Ammon's horn (tissue), 1 donor: ENCODE results near the gene MED20.

Experiments
- DNase-seq: peaks from one replicate; pipeline ENCODE4 v3.0.0-alpha.2; 2016; ENCODE audit warnings: low spot score

Gene MED20

DNA sequence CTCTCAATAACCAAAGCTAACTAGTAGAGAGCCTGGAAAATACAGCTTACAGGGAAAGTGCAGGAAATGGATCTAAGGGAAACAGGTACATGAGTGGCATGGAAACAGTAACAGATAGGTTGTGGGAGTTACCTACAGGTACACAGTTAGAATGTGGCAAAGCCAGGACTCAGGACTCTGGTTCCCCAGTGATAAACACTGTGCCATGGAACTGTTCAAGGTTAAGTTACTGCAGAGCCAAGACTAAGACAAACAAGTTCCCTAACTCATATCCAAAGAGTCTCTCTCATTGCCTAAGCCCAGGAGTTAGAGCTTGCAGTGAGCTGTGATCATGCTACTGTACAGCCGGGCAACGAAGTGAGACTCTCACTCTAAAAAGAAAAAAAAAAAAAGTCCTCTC is 6.6 kb downstream of the MED20 start:
- no peak for DNase-seq

DNA sequence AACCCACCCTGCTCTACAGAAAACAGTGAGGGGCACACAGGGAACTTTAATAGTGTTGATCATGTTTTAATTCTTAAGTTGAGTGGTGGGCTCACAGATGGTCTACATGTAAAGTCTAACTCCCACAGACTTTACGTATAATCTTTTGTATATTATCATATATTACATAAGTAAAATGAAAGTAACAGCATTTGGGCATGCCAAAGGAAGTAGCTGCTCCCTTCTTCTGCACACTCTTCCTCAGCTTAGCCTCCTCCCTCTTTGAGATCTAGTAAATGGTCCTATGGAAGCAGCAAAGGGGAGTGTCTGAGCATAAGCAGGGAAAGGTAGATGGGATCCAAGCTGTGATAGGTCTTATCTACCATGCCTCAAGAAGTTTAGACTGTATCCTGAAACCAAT is 11.2 kb downstream of the MED20 start:
- DNase-seq = no peak

DNA sequence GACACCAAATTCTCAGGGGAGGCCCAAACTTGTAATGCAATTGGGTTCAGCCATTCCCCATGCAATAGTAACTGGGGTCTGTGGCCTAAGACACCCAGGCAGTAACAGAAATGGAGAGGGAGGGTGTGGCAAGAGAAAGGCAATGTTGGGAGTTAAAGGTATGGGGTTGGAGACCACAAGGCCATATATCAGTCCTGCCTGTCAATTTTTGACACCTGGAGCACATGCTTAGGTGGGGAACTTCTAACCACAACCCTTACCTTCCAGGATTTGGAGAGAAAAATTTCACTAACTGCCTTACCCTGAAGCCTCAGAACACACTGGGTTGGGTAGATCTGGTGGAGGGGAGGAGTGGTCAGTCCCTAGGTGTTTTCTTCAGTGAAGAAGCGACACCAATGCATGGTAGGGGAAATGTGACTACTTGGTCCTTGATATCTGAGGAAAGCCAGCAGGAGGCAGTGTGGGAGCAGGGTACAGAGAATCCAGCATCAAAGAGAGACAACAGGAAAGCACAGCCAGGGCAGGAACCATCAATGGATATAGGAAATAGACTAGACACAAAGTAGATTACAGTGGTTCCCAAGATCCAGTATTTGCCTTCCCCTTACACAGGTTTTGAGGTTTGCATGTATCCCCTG is 18.9 kb downstream of the MED20 start:
- no peak for DNase-seq

DNA sequence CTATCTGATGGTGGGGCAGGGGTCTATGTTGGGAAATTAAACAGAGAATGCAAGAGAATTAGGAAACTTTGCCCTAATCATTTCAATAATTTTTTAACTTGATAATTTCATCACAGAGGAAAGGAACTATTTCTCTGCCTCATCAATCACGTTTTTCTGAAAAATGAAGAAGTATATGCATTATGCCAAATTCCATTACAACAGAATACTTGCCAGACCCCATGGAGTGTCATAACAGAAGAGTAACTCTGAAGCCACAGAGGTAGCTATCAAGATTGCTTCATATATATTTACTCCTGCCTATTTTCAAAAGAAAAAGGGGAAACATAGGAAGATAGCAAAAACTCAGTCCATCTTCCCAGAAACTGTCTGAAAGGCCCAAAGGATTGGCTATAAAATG is 20.1 kb downstream of the MED20 start:
- DNase-seq = no peak

DNA sequence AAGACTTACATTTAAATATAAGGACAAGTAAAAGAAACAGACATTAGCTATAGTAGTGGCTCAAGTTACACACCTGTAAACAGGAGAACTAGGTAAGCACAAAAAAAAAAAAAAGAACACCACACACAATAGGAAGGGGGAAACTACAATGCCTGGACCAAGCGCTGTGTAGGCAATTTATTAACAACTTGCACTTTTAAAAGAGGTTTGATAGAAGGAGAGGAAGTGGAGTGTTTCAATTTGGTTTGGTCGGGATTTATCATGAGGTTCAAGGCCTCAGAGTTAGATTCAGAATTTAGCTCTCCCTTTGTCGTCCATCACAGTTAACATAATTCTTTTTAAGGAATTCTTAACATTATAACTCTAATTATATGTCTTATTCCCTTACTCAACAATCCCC is 24.7 kb downstream of the MED20 start:
- DNase-seq = no peak

DNA sequence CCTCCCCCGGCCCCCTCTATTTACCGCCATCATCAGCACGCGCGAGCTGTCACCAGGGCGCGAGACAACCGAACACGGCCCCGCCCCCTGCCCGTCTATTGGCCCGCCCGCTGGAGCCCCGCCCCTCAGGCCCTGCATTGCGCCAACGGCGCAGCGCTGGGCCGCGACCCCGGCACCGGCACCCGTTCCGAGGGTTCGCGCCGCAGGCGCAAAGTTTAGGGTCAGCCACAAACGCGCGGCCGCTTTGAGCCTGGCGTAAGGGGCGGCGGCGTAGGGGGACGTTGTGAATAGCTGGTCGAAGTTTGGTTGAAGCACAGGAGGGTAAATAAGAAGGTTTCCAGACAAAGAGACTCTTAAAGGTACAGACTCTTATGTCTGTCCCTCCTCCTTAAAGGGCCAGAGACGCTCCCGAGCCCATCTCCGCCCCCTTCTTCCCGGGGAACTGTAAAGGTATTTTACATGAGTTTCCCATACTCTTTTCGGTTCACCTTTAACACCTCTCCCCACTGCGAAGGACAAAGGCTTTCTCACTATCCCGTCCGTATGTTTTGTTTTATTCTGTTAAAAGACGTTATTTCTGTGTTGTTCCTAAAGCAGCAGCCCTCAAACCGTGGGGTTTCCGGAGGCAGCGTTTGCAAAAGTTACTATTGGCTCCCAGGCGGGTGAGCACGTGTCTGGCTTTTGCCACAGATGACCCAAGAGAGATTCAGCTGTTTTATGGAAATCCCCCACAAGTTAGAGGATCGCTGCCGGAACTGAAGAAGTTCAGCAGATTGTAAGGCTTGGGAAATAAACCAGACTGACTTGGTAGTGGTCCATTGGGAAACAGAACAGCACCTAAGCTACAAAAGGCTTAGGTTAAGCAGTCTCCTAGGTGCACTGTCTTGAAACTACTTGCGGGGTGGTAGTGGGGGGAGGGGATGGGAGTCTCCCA is 25.4 kb downstream of the MED20 start, which contains the start of gene USP49:
USP49 (minus strand) TSS at position 76 of the 934 bp plus-strand sequence. CDS start 88,392 bp downstream, outside the sequence.
- peak; percentile 93 for DNase-seq

DNA sequence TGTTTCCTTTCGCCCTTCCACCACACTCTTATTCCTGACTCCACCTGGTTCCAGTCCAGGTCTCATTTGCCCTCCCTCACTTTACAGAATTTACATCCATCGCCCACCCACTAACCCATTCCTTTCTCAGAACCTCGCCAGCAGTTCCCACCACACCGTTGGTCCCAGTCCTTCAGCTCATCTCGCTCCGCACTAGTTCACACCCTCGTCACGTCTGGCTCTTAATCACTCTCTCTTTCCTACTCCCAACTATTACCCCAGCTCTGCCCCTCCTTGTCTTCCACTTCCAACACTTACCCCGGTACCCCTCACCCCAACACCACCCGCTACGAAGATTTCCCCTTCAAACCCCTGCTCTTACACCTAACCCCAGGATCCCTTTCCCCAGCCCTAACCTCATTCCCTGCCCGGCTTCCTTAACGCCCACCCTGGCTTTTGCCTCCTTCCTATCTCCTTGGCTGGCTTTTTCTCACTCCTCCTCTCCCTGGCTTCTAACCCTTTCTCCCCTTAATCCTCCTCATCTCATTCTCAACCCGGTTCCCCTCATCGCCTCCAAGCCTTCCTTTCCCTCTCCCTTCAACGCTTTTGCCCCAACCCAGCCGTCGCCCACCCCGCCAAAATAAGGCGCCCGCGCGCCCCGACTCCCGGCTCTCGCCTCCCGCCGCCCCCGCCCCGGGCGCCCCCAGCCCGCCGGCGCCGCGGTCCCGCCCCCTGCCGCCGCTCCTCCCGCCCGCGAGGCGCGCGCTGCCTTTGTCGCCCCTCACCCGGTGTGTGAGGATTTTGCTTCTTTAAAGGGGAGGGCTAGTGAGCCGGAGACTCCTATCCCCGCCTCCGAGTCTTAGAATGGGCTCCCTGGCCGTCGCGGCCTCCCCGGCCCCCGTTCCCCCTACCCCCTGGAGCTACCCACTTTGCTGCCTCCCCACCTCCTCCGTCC is 26.3 kb downstream of the MED20 start:
- DNase-seq = peak; percentile 33

DNA sequence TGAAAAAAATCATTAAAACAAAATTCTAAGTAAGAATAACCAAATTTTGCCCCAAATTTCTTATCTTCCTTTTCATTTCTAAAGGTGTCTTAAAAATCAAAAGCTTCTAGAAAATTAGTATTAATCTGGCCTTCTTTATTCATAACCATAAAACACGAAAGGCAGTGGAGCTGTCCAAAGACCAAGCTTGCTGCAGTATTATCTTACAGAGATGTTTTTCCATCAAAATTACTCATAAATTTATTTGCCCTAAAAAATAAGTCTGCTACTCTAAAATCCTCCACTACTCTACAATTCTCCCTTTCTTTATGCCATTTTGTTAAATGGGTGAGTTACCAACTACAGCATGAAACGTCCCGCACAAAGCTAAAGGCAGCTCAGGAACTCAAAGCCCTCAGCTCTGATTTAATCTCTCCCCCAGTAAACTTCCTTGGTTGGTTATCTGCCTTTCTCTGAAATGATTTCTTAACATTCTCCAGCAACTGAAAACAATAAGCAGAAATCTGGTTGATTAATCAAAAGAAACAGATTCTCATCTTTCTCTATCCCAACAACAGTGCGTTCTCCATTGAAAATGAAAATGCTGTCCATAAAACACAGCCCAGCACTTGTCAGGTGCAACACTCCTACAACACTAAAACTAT is 27.9 kb downstream of the MED20 start:
- DNase-seq = no peak

DNA sequence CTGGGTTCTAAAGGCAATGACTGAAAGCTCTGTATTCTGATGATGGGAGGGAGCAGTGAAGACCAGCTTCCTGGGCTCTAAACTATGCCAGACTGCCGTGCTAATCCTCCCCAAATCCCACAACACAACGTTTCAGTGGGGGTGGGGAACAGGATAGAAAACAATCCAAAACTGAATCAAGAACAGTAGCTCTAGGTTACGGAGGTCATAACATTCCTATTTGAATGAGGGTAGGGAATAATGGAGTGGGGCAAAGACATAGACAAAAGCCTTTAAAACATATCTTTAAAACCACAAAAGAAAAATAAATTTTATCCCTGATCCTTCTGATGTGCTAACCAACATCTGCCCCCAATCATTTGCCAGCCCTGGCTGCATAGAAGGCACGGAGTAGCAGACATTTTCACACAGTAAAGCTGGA is 33.6 kb downstream of the MED20 start:
- no peak for DNase-seq

DNA sequence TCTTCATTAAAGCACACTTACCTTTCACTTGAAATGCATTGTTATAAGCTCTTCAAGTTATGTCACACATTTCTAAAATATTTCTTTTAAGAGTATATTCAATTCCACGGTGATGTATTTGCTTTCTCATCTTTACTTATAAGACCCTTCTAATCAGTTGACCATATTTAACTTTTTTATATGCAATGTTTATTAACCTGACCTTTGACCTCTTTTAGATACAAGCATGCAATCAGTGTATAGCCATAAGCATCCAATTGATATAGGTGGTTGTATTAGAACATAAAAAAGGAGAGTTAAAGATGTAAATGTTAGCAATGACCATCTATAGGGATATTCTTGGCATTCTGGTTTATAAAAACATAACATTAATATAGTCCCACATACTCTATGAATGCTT is 35.0 kb downstream of the MED20 start:
- DNase-seq = no peak

DNA sequence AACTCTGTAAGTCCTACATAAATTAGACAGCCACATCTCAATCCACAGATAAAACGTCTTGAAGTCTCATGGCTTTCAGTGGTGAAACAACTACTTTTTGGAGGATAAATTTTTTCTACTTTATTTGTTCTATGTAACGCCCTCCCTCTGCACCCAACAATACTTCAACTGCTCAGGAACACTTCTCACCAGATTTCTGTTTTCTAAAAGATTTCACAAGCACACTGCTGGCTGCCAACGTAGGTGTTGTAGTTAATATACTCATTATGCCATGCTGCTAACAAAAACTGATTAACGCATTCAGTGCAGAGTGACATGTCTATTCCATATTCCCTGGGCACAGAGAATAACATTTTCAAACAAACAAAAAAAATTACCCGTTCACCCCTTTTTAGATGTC is 36.0 kb downstream of the MED20 start:
- DNase-seq = no peak

DNA sequence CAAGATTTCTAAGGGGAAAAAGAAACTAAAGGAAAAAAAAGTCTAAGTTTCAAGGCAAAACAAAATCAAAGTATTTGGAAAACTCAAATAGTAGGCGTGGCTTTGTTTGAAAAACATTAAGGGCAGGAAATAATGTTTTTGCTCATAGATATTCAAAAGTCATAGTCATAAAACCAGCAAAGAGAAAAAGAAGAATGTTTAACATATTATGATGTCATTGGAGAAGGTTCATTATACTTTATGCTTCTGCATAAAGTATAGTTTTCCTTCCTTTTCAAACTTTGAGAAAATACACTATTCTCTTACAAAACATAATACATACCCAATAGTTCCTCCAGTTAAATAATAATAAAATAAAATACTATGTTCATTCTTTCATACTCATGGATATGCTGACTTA is 39.4 kb downstream of the MED20 start:
- no peak for DNase-seq

DNA sequence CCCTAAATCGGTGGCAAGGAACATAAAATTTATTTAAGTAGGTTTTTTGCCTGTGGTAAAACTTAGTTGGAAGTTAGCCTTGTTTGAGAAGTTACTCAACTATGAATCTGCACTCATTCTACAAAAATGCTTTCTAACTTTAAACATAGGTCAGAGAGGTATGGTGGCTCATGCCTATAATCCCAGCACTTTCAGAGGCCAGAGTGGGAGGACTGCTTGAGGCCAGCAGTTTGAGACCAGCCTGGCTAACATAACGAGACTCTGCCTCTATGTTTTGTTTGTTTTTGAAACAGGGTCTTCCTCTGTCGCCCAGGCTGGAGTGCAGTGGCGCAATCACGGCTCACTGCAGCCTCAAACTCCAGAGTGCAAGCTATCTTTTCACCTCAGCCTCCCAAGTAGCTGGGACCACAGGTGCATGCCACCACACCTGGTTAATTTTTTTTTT is 42.0 kb downstream of the MED20 start:
- DNase-seq = no peak

DNA sequence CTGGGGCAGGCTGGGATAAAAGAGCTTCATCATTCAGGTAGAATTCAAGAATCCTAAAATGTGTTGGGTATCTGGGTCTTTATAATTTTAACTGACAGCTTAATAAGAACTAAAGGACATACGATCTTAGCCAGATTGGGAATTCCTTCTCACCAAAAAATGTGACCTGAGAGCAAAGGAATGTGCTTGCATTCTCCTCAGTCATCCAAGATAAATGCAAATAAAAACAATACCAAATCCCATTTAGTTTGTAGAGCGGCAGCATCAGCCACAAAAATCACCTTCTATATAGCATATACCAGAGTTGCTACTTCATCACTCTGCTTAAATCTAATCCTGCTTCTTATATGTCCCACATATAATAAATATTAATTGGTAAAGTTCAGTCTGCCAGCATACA is 42.7 kb downstream of the MED20 start:
- DNase-seq = no peak

DNA sequence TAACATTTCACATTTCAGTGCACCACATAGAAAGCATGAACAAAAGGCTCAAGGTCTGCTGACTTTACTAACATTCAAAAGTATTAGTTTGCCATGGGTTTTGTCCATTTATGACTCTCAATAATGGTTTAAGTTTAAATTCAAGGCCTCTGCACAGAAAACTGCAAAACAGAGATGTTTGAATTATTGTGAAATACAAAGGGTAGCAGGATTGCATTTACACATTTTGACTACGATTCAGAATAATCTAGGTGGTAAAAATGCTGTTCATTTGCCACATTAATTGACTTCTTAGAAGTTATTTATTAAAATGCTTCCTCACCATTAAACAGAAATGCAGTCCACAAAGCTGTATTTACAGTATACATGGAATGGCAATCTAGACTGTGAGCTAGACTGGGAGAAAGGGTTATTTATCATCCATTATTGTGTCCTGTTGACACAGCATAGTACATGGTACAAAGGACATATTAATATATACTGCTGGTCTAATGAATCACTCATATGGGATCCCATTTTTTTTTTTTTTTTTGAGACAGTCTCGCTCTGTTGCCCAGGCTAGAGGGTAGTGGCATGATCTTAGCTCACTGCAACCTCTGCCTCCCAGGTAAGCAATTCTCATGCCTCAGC is 43.8 kb downstream of the MED20 start:
- no peak for DNase-seq

DNA sequence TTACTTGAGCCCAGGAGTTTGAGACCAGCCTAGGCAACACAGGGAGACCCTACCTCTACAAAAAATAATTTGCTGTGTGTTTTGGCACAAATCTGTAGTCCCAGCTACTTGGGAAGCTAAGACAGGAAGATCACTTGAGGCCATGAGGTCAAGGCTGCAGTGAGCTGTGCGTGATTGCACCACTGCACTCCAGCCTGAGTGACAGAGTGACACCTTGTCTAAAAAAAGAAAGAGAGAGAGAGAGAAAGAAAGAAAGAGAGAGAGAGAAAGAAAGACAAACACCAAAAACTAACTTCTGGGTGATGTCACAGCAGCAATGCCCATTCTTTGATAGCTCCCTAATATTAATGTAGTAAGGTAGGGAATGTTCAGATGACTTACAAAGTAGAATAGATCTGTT is 46.2 kb downstream of the MED20 start:
- DNase-seq = no peak

DNA sequence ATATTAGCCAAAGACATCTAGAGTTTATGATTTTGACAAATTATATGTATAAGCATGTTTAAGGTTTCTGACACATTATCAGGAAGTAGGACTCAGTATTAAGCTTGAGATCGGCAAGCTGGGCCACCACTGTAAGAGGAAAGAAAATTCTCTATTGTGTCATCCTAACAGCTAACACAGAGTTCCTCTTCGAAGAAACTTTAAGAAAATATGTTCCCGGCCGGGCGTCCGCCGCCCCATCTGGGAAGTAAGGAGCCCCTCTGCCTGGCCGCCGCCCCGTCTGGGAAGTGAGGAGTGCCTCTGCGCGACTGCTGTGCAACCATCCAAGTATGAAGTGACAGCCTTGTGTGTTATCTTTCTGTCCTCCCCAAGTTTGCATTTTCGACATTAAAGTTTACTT is 48.8 kb downstream of the MED20 start:
- DNase-seq = no peak

DNA sequence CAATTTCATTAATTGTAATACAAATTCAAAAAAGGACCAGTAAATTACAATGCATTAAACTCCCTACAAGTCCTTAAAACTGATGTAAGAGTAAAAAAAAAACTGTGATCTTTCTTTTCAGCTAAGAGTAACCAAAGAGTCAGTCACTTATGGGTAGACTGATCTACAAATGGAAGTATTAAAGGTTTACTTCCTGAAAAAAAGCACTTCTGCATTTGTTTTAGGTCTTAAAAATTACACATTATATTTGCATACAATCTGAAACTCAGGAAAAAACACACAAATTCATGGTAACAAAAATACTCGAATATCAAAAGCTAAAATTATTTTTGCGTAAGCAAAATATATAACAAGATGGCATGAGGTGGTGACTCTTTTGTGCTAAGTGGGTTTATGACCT is 49.2 kb downstream of the MED20 start:
- no peak for DNase-seq

DNA sequence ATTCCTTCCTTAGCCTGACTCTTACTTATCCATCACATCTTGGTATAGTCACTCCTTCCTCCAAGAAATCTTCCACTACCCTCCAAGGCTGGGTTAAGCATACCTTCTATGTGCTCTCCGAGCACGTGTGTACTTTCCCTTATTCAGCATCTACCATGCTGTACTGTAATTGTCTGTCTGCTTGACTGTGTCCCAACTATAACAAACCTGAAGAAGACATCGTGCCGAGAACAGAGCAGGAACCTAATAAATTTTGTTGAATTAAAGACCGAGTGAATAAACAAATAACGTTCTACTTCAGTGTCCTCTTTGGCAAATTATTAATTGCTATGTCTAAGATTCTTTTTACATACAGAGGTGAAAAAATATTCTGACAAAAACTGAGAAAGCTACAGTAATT is 61.6 kb downstream of the MED20 start:
- DNase-seq = no peak

DNA sequence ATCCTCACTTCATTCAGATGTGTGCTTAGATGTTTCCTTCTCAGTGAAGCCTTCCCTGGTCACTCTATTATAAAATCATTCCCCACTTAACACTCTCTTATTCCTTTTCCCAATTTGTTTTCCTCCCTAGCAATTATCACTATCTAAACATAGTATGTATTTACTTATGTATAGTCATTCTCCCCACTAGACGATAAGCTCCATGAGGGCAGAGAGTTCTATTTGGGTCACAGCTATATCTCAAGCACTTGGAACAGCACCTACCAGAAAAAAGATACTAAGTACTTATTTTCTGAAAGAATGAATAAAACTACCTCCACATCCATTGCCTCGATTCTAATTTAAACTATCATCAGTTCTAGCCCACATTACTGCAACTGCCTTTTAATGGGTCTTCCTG is 62.2 kb downstream of the MED20 start:
- no peak for DNase-seq
